Thoracic aorta endothelial cell (primary cell): Measurements from ENCODE around the gene MRGPRE. TPM values are rescaled to one million over a fixed set of nuclear protein-coding genes. Genes with fewer than 3 reads are reported as not detected.

ENCODE experiments used
- total RNA-seq: library from RNA; depleted of rRNA; stranded (reverse); fragments of >200 nt; gene quantifications from 2 replicates; pipeline ENCODE4 v1.2.3, GENCODE V29; 2012

Gene MRGPRE
- not detected in 2 replicates for total RNA-seq

GRCh38 chr11:3231851-3232744 lies at the start of gene MRGPRE:
Gene MRGPRE (minus strand): TSS chr11:3232417. CDS start chr11:3228799, 3,618 bp downstream.

DNA sequence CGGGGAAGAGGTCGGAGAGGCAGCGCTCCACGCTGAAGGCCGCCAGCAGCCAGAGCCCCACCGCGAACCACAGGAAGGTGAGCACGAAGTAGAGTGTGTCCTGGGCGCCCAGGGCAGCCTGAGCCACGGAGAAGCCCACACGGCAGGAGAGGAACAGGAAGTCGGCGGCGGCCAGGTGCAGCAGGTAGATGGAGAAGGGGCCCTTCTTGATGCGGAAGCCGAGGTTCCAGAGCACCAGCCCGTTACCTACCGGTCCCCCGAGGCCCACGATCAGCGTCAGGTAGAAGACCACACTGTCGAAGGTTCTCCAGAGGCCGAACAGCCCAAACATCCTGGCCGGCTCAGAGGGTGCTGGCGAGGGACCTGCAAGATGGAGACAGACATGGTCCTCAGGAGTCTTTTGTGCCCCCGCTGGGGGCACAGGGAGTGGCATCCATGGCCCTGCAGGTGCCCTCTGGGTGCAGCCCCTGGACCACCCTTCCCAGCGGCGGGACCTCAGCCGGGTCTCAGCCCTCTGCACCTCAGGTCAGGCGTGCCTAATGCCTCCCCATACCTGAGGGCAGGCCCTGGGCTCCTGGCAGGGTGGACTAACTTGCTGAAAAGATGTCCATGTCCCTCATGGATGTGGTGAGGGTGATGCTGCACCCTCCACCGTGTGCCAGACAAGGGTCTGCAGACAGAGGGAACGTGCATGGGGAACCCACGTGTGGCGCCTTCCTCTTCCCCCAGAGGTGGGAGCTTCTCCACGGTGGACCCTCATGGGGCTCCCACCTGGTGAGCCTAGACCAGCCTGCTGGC lies 13.5 kb downstream of the MRGPRE start, which contains the start of gene MRGPRG:
Gene MRGPRG (minus strand): TSS at position 331 of the 798 bp plus-strand sequence. CDS start 0 bp downstream, at position 331.

Other genes starting within 250 kb of the MRGPRE start
- gene NAP1L4, start 240.1 kb downstream of the MRGPRE start, total RNA-seq, result 169 and 203 TPM in 2 replicates
- 53.5 and 56.4 TPM in 2 replicates for gene CARS1, start 175.0 kb downstream of the MRGPRE start, total RNA-seq
- 19.5 and 30.8 TPM in 2 replicates for gene OSBPL5, start 67.1 kb downstream of the MRGPRE start, total RNA-seq
- gene MRGPRG, start 13.6 kb downstream of the MRGPRE start, total RNA-seq, result not detected in 2 replicates
- 32.5 and 33.4 TPM in 2 replicates for gene ZNF195, start 146.7 kb upstream of the MRGPRE start, total RNA-seq